Left forelimb (tissue), 1 donor: ENCODE measurements around the gene MTHFD1L.

Experiments used
- DNase-seq: peaks from one replicate; pipeline ENCODE4 v3.0.0-alpha.2; 2018; ENCODE audit warnings: low spot score

The MTHFD1L gene

DNA sequence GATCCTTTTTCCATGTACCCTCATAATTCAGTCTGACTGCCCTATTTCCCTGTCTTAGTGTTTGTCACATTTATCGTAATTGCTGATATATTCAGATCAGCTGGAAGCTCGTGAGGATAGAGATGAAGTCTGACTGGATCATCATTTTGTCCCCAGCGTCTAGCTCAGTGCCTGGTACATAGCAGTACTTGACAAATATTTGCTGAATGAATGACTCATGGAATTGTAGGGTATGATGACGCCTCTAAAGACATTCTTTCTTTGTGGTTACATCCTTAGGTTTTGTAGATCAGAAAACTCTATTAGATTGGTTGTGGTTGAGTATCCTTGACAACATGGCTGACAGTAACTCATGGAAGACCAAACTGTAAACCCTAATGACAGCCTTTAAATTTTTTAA, 68.9 kb downstream of the MTHFD1L start:
- DNase-seq: no peak

DNA sequence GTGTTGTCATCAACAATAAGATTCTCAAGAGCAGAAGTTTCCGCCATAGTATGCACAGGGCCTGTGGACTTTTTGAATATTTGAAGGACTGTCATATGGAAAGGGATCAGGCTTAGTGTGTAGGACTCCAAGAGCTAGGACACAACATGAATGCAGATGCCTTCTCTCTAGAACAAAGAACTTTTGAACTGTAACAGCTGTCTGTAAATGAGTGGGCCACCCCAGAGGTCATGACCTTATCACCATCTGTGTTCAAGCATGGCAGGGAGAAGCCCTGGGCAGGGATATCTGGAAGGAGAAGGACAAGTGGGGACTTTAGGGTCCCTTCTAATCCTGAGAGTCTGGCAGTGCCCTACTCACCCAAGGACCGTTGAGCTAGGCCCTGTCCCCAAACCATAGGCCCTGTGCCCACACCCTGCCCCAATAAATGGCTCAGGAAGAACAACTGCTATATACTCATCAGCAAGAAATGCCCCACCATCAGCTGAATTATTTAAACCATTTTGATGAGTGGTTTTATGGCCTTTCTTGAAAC, 70.6 kb downstream of the MTHFD1L start:
- DNase-seq: no peak

DNA sequence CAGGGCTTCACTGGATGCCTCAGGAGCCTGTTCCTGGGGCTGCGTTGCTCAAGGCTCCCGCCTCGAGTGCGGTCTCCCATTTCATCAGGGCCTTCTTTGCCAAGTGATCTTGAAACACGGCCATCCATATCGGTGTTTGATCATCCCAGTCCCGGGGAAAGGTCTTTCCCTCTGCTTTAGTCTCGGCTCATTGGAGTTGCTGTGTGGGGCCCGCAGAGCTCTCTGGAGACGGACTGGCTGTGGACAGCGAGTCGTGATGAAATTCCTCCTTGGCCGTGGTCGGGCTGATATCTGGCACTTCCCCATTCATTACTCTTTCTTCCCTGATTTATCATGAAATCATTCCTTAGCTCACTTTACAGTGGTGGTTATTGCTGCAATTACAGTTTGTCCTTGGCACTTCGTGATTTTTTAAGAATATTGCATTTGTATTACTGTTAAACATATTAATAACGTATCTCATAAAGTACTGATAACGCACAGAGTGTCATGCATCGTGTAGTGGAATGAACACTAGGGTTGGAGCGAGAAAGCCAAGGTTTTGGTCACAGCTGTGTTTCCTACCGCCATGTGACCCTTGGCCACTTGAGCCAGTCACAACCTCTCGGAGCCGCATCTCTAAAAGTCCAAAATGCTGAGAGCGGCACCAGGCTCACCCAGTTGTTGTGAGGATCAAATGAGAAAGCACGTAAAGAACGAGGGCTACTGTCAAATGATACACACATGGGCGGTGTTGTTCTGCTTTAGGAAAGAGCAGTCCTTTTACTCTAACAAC, 71.8 kb downstream of the MTHFD1L start:
- DNase-seq: no peak

DNA sequence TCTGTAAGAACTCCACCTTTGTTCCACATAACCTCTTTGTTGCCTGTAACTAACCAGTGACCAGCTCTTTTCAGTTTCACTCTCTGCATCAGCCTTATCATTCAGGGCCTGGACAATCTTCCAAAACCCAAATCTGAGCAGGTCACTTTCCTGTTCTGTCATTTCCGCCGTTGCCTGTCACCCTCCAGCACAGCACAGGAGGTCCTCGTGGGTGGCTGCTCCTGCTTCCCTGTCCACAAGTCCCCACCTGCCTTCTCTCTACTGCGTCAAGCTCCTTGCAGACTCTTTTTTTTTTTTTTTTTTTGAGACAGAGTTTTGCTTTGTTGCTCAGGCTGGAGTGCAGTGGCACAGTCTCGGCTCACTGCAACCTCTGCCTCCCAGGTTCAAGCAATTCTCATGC, 73.9 kb downstream of the MTHFD1L start:
- no peak for DNase-seq

DNA sequence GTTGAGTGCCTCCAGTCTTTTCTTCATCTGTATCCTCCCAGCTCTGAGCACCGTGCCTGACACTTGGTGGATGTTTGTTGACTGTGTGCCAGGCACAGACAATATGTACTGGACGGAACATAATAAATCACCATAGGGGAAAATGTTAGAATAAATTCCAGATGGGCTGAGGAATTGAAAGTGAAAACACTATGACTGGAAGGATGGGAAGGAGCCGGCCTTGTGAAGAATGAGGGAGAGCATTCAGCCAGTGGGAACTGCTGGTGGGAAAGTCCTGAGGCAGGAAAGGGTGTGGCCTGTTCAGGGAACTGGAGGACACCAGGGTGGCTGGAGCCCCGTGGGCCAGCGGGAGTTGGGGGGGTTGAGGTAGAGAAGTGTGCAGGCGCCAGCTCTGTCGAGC, 75.4 kb downstream of the MTHFD1L start:
- no peak for DNase-seq

DNA sequence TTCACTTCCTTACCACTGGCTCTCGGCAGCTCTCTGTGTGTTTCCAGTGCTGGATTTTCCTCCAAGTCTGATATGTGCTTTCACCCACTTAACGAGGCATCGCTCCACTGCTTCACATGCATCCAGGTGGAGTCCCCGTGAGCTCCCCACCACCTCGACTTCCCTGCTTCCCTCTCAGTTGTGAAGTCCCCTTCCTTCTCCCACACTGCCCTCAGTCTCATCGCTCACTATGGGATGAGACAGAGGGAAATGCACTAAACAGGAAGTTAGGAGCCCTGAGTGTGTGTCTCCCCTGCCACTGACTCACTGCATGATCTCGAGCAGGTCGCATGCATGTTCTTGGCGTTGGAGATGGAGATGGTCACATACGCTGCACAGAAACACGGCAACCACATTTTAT, 84.0 kb downstream of the MTHFD1L start:
- no peak for DNase-seq

DNA sequence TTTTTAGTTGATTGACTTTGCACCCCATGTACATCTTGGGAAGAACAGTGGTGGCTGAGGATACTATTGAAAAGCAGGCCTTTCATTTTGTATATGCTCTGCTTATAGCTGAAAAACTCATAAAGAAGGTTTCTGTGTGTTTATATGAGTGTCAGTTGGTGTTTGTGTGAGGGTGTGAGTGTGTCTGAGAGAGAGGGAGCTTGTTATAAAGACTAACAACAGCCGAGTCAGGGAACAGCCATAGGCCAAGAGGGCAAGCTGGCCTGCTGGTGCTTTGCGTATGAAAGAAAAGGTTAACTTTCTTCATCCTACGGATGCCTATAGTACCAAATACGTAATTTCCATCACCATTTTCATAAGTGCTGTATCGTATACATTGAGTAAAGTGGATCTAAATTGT, 88.3 kb downstream of the MTHFD1L start:
- DNase-seq: no peak

DNA sequence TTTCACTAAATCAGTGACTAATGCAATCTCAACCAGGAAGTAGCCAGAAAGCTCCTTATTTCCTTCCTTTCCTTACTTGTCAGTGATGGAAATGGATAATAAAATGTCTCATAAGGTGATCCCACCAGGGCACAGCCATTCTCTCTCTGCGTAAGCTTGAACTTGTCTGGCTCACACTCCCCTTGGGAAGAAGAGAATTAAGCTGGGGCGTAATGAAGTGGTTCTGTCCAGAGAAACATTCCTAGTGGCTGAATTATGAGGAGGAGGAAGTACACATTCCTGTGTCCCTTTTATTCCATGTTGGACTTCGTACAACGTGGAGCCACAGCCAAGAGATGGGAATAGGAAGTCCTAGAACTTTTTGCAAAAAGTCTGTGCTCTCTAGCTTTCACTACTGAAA, 93.7 kb downstream of the MTHFD1L start:
- DNase-seq: no peak

DNA sequence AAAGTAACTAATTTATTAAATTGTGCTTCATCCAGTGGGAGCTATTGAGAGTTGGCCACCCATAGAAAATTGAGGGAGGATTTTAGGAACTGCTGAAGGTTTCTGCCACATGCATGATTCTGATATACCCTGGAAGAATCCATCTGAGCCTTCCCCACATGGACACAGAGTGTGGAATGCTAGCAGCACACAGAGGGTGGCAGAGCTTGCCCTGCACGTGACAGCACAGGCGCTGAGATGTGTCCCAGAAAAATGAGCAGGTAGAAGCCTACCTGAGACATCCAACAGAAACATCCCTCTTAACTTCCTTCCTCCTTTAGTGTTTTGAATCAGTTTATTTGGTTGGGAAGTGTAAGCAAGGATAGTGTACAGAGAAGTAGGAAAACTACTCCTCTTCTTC, 96.9 kb downstream of the MTHFD1L start:
- DNase-seq: no peak

DNA sequence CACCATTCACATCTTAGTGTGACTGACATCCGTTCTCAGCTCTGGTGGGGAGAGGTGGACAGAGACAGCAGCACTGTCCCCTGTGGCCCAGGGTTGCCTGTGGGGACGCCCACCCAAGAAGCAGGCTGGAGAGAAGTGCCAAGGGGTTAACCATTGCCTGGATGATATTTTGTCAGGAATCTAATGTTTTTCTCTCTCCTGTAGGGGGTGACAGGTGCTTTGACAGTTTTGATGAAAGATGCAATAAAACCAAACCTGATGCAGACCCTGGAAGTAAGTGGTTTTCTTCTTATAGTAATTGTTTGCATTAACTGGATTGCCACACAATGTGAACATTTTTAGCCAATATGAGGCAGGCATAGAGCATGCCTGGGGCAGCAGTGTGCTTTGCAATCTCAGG, 99.3 kb downstream of the MTHFD1L start:
- no peak for DNase-seq

DNA sequence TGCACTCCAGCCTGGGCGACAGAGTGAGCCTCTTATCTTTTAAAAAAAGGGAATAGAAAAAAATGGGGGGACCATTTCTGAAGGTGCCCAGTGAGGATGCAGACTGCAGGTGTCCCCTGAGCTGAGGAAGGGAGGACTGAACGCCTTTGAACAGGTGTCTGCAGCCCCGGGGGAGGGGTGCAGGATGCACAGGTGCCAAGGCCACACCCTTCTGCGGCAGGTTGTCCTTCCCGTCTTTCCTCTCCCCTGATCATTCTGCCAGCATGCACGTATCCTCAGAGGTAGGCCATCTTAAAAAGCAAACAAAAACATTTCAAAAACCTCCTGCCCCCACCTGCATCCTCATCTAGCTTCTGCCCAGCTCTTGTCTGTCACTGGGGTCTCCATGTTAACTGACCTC, 101.3 kb downstream of the MTHFD1L start:
- DNase-seq: no peak

DNA sequence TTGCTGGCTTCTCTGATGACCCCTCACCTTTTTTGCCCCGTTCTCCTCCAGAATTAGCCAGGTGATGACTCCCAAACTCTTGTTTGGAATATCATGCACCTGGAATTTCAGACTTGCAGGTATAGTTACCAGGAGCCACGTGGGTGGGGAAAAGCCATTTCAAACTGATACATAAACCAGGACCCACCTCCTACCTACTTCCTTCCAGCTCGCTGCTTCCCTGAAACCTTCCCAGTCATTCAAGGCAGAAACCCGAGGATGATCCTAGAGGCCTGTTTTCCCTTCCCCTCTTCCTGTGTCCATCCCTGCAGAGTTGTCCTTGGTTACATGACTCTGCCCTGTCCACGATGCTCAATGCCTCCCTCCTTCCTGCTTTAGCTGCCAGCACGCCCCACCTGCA, 101.9 kb downstream of the MTHFD1L start:
- no peak for DNase-seq

DNA sequence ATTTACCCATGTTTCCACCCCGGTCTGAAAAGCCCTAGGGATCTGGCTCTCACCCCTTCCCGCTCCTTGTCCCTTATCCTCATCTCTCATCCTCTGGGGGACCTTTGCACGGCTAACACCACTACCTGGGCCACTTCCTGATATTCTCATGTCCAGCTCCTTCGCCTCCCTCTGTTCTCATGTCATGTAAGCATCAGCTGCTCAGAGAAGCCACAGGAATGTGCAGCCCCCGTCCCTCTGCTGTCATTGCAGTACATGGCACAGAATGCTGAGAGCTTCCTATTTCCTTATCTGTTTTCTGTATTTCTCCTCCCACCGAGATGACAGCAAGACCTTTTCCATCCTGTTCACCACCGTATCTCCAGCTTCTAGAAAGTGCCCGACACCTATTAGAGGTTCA, 102.4 kb downstream of the MTHFD1L start:
- no peak for DNase-seq

DNA sequence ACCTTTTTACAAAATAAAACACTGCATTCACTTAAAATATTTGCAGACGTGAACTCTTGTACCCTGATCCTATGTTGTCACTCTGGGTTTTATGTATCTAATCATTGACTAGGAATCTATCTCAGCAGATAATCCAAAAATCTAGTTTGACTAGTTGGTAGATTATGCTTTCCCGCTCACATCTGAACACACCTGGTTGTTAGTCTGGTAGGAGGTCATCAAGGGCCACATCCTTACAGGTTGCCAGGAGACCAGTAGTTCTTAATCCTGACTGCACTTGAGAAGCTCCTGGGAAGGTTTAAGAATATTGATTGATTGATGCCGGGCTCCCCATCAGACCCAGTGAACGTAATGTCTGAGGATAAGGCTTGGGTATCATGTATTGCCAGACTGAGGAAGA, 104.4 kb downstream of the MTHFD1L start:
- DNase-seq: no peak

DNA sequence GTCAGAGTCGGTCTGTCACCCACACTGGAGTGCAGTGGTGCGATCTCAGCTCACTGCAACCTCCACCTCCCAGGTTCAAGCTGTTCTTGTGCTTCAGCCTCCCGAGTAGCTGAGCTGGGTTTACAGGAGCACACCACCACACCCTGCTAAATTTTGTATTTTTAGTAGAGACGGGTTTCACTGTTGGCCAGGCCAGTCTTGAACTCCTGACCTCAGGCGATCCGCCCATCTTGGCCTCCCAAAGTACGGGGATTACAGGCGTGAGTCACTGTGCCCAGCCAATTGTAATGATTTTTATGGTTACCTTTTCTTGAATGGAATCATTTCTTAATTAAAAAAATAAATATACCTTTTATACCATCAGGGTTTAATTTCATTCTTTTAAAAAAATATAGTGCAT, 105.7 kb downstream of the MTHFD1L start:
- DNase-seq: no peak

DNA sequence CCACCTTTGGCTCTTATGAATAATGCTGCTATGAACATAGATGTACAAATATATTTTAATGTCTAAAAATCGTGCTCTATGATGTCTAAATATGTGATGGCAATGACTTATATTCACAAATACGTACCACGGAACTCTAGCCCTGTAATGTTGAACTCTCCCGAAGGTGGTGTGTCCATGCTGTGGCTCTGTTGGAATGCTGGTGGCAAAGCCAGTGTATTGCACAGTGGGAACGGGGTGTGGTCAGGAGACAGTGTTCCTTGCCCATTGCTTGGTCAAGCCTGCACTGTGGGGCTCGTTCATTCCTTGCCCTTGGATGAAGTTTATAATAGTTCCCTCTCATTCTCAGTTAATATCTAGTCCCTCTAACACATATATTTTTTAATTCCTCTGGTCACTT, 109.6 kb downstream of the MTHFD1L start:
- no peak for DNase-seq

DNA sequence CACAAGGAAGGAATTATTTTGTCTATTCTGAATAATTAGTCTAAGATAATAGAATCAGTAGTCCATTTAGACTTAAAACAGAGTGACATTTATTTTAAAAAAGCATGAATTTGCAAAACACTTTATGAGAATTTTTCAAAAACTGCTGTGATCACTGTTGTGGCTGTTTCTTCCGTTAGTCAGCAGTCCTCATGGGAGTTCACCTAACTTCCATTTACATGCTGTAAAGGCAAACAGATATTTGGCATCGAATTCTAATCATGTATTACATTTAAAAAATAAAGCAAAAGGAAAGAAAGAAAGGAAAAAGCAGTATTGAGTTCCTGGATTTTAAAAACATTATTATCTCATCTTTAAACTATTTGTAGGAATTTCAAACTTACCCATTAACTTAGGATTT, 111.8 kb downstream of the MTHFD1L start:
- DNase-seq: no peak

DNA sequence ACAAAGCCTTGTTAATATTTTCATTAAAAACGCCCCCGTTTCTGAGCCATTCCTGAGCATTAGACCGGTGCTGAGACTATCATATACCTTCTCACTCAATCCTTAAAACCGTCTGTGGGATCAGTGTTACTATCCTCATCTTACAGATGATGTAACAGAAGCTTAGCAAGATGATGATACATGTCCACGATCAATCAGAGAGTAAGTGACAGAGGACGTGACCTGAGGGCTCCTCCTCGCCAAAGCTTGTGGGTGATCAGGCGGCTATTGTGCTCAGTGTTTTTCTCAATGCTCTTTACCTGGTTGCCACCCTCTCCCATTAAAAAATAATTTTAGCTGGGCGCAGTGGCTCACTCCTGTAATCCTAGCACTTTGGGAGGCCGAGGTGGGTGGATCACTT, 113.1 kb downstream of the MTHFD1L start:
- DNase-seq: no peak

DNA sequence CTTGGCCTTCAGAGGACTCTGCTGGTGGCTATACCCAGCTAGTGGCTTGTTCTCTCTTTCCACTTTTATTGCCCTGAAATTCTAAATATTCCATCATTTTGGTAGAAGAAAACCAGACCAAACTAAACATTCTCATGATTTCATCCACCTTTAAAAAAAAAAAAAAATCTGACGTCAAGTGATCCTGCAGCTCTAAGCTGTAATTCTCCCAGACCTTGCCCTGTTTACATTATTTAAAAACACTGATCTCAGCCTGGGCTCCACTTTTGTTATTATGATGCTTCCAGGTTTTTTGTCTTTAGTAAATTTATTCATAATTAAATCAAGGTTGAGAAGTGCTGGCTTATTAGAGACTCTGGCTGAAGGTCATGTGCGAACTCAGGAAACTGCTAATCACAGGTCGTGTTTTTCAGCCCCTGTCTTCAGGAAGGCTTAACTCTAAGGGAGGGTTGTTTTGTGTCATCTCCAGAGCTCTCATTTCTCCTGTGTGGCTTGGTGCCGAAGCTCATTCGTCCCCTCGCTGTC, 114.4 kb downstream of the MTHFD1L start:
- no peak for DNase-seq

DNA sequence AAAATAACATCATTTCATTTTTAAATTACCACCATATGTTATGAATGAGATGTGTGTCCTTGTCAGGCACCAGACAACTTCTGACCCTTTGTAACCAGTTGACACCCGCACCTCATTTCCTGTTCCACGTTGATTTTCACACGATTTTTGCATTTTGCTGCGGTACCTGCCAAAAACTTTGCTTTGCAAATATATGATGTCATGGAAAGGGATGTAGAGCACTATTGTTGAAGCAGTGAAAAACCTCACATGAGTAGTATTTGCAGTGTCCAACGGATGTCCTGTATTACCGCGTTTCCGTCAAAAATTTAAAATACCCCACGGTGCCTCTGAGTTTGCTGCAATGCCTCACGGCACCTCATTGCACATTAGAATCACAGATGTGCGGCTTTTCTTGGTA, 115.6 kb downstream of the MTHFD1L start:
- no peak for DNase-seq

DNA sequence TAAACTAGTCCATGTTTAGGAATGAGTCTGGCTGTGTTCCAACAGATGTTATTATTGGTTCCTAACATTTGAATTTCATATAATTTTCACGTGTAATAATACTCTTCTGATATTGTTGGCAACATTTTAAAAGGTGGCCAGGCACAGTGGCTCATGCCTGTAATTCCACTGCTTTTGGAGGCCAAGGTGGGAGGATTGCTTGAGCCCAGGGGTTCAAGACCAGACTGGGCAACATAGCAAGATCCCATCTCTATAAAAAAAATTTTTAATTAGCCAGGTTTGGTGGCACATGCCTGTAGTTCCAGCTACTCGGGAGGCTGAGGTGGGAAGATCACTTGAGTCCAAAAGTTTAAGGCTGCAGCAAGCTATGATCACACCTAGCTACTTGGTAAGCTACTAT, 116.2 kb downstream of the MTHFD1L start:
- no peak for DNase-seq

DNA sequence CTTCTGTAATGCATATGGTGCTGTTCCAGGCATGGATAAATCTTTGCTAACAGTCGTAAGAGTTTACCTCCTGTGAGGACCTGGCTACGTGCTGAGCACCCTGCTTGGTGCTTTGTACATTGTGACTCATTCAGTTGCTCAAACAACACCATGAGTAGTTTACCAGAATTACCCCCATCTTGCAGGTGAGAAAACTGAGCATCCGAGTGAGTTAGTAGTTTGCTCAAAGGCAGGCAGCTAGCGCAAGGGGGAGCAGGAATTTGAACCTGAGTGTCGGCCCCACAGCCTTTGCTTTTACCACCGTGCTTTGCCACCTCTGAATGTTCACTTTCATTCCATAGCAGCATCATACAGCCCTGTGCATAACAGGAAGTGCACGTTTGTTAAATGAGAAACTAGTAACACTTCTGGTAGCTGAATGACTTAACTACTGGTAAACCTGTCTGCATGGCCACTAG, 121.9 kb downstream of the MTHFD1L start:
- no peak for DNase-seq

DNA sequence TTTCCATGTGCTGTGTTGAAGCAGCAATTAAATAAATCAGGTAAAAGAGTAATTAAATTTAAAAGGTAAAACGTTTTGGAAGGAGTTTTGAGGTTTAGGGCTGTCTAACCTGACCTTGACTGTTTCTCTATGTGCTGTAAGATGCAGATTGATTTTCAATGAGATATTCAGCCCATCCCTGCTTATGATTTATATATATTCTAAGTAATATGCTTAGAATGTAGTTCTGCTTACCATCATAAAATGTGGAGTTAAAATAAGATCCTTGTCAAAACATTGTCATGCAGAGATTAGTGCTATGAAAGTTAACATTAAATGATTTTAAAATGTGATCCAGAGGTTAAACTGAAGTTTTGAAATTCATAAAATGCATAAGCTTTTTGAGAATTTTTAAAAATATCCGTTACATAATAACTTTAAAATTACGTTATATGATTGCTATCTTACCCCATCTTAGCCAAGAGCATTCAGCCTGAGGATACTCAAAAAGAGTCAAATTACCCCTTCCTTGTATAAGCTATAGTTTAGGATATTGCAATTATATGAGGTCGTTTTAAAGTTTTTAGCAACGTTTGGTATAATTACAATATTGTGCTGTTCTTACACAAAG, 122.5 kb downstream of the MTHFD1L start:
- no peak for DNase-seq

DNA sequence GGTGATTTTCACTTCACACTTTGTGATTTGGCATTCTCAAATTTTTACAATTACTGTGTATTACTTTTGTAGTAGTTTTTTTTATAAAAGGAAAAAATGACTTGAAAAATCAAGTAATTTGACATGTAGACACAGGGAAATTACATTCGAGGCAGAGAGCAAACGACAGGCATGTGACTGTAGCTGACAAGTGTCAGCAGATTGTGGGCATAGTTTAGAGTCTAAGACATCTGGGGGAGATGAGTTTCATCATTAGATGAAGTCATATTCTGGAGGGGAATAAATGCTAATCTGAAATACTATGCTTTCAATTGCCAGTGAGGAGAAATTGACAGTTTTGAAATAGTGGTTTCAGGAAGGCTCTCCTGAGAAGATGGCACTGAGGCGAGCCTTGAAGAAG, 126.0 kb downstream of the MTHFD1L start:
- DNase-seq: no peak
